GM10266 (cell line): ENCODE measurements around the gene CNOT1.
"Not testable (repeated sequence)": the region's sequence is repeated elsewhere in the genome, so short reads cannot be mapped to it uniquely, and the experiment has no call there.

ENCODE experiments used
- DNase-seq: peaks from one replicate; pipeline ENCODE4 v3.0.0; 2012; ENCODE audit errors: extremely low spot score
- CTCF ChIP-seq: IDR thresholded peaks from 2 replicates; pipeline ENCODE4 v1.5.1; 2012; ENCODE audit warnings: mild to moderate bottlenecking, low read depth; ENCODE audit not compliant: control insufficient read depth, insufficient read depth; ENCODE audit errors: missing control alignments

CNOT1 gene

GRCh38 chr16:58579587-58579986 lies 50.0 kb downstream of the CNOT1 start:
- no peak for TF ChIP-seq CTCF
- DNase-seq = no peak

- DNase-seq = no peak
- no peak for TF ChIP-seq CTCF
These were observed 51.0 kb downstream of the CNOT1 start for GRCh38 chr16:58578642-58579041.

GRCh38 chr16:58577141-58577540 lies 52.5 kb downstream of the CNOT1 start:
- TF ChIP-seq CTCF = no peak
- DNase-seq = no peak

- no peak for DNase-seq
These were observed 54.7 kb downstream of the CNOT1 start for GRCh38 chr16:58574895-58575294.

GRCh38 chr16:58565697-58566096 lies 63.9 kb downstream of the CNOT1 start:
- not testable (repeated sequence) for DNase-seq

More at GRCh38 chr16:58574895-58575294, 54.7 kb downstream of the CNOT1 start:
- TF ChIP-seq CTCF = no peak

GRCh38 chr16:58563775-58564174 lies 65.9 kb downstream of the CNOT1 start:
- DNase-seq = no peak
- no peak for TF ChIP-seq CTCF

GRCh38 chr16:58563235-58563634 lies 66.4 kb downstream of the CNOT1 start:
- no peak for TF ChIP-seq CTCF
- DNase-seq = no peak

- TF ChIP-seq CTCF = no peak
- no peak for DNase-seq
These were observed 72.9 kb downstream of the CNOT1 start for GRCh38 chr16:58556678-58557077.
